Measurements from ENCODE around the gene ZBTB7A. TPM values are rescaled to one million over a fixed set of nuclear protein-coding genes. Genes with fewer than 3 reads are reported as not detected.

Gene ZBTB7A
- 8.2 and 8.6 TPM in 2 replicates for total RNA-seq (2014; rRNA removed; shearing (Covaris generic))

- H3K27me3 ChIP-seq: peaks cover 8% of the 10 kb centered on the region; the same call in 1 of the 2 replicates
- peaks cover 2% of the 10 kb centered on the region; the same call in 1 of the 2 replicates for H3K36me3 ChIP-seq
- peaks cover 4% of the 10 kb centered on the region; the same call in 1 of the 2 replicates for H3K4me1 ChIP-seq
- peak within 1 kb of the TSS; percentile 88 for H3K4me3 ChIP-seq
- H3K27ac ChIP-seq: peak within 1 kb of the TSS; percentile 40; the same call in 1 of the 2 replicates
- H3K9me3 ChIP-seq (replicated peaks): no peaks in the 10 kb centered on the region
- DNase-seq: peak; percentile 80 to 86
Measured at GRCh38 chr19:4066682-4067395, at the start of gene ZBTB7A. TSS of gene ZBTB7A (minus strand) at chr19:4066899. CDS start at chr19:4055232, 11,667 bp downstream.

- H3K4me1 ChIP-seq: no peaks in the 10 kb centered on the region
- no peak overlapping the region for H3K4me3 ChIP-seq
- DNase-seq: no peak
- peaks cover 23% of the 10 kb centered on the region; the same call in 1 of the 2 replicates for H3K36me3 ChIP-seq
- H3K27ac ChIP-seq: no peak overlapping the region
- H3K9me3 ChIP-seq (replicated peaks): no peaks in the 10 kb centered on the region
- no peaks in the 10 kb centered on the region for H3K27me3 ChIP-seq
Measured at GRCh38 chr19:4115818-4116385, 49.2 kb upstream of the ZBTB7A start.

- no peak for DNase-seq
- H3K36me3 ChIP-seq: peaks cover 29% of the 10 kb centered on the region; the same call in 1 of the 2 replicates
- H3K4me1 ChIP-seq: no peaks in the 10 kb centered on the region
- no peak overlapping the region for H3K4me3 ChIP-seq
- H3K27ac ChIP-seq: no peak overlapping the region
- H3K9me3 ChIP-seq (replicated peaks): no peaks in the 10 kb centered on the region
- H3K27me3 ChIP-seq: no peaks in the 10 kb centered on the region
Measured at GRCh38 chr19:4115050-4115817, 48.5 kb upstream of the ZBTB7A start.

- H3K4me1 ChIP-seq: no peaks in the 10 kb centered on the region
- no peak overlapping the region for H3K27ac ChIP-seq
- H3K27me3 ChIP-seq: no peaks in the 10 kb centered on the region
- no peak for DNase-seq
- H3K4me3 ChIP-seq: no peak overlapping the region
- no peaks in the 10 kb centered on the region for H3K9me3 ChIP-seq (replicated peaks)
- H3K36me3 ChIP-seq: peaks cover 38% of the 10 kb centered on the region
Measured at GRCh38 chr19:4114181-4114580, 47.5 kb upstream of the ZBTB7A start.

- peaks cover 41% of the 10 kb centered on the region for H3K36me3 ChIP-seq
- H3K4me1 ChIP-seq: no peaks in the 10 kb centered on the region
- H3K27ac ChIP-seq: no peak overlapping the region
- H3K27me3 ChIP-seq: no peaks in the 10 kb centered on the region
- H3K9me3 ChIP-seq (replicated peaks): no peaks in the 10 kb centered on the region
- DNase-seq: no peak
- H3K4me3 ChIP-seq: no peak overlapping the region
Measured at GRCh38 chr19:4113398-4114088, 46.8 kb upstream of the ZBTB7A start.

- no peaks in the 10 kb centered on the region for H3K4me1 ChIP-seq
- H3K27ac ChIP-seq: no peak overlapping the region
- H3K4me3 ChIP-seq: no peak overlapping the region
- no peak for DNase-seq
- H3K27me3 ChIP-seq: no peaks in the 10 kb centered on the region
- peaks cover 46% of the 10 kb centered on the region for H3K36me3 ChIP-seq
- H3K9me3 ChIP-seq (replicated peaks): no peaks in the 10 kb centered on the region
Measured at GRCh38 chr19:4112367-4112766, 45.7 kb upstream of the ZBTB7A start.

- DNase-seq: no peak
- H3K36me3 ChIP-seq: peaks cover 47% of the 10 kb centered on the region
Measured at GRCh38 chr19:4109626-4109945, 42.9 kb upstream of the ZBTB7A start.

GRCh38 chr19:4108767-4109625, 42.3 kb upstream of the ZBTB7A start:
- H3K4me1 ChIP-seq: peaks cover 6% of the 10 kb centered on the region
- H3K27me3 ChIP-seq: no peaks in the 10 kb centered on the region
- DNase-seq: no peak
- H3K27ac ChIP-seq: no peak overlapping the region
- no peaks in the 10 kb centered on the region for H3K9me3 ChIP-seq (replicated peaks)
- H3K36me3 ChIP-seq: peaks cover 42% of the 10 kb centered on the region
- no peak overlapping the region for H3K4me3 ChIP-seq

More at GRCh38 chr19:4109626-4109945, 42.9 kb upstream of the ZBTB7A start:
- no peaks in the 10 kb centered on the region for H3K27me3 ChIP-seq
- H3K4me3 ChIP-seq: no peak overlapping the region
- H3K4me1 ChIP-seq: peaks cover 2% of the 10 kb centered on the region
- H3K9me3 ChIP-seq (replicated peaks): no peaks in the 10 kb centered on the region
- no peak overlapping the region for H3K27ac ChIP-seq

GRCh38 chr19:4103080-4103433, 36.4 kb upstream of the ZBTB7A start:
- Histone ChIP-seq H3K36me3 (peaks cover 34% of the 10 kb centered on the region), H3K27ac (no peak overlapping the region), H3K27me3 (no peaks in the 10 kb centered on the region), H3K4me3 (no peak overlapping the region), H3K9me3 (replicated peaks) (no peaks in the 10 kb centered on the region), H3K4me1 (peaks cover 6% of the 10 kb centered on the region)
- no peak for DNase-seq

GRCh38 chr19:4102339-4103079, 35.8 kb upstream of the ZBTB7A start:
- no peak overlapping the region for H3K27ac ChIP-seq
- H3K9me3 ChIP-seq (replicated peaks): no peaks in the 10 kb centered on the region
- no peak overlapping the region for H3K4me3 ChIP-seq
- H3K27me3 ChIP-seq: no peaks in the 10 kb centered on the region
- DNase-seq: no peak
- peaks cover 29% of the 10 kb centered on the region for H3K36me3 ChIP-seq
- H3K4me1 ChIP-seq: peaks cover 6% of the 10 kb centered on the region

- Histone ChIP-seq H3K9me3 (replicated peaks) (no peaks in the 10 kb centered on the region), H3K27me3 (no peaks in the 10 kb centered on the region), H3K4me3 (no peak overlapping the region), H3K4me1 (peaks cover 6% of the 10 kb centered on the region), H3K36me3 (peaks cover 25% of the 10 kb centered on the region), H3K27ac (no peak overlapping the region)
- DNase-seq: no peak
Measured at GRCh38 chr19:4101496-4101770, 34.7 kb upstream of the ZBTB7A start.

GRCh38 chr19:4100647-4101495, 34.2 kb upstream of the ZBTB7A start:
- Histone ChIP-seq H3K27ac (no peak overlapping the region), H3K4me3 (no peak overlapping the region), H3K9me3 (replicated peaks) (no peaks in the 10 kb centered on the region), H3K27me3 (no peaks in the 10 kb centered on the region), H3K4me1 (peaks cover 6% of the 10 kb centered on the region), H3K36me3 (peaks cover 20% of the 10 kb centered on the region)
- DNase-seq: no peak

All from SJCRH30 (cell line).